Measurements from ENCODE around the gene CAT.

The CAT gene

DNA sequence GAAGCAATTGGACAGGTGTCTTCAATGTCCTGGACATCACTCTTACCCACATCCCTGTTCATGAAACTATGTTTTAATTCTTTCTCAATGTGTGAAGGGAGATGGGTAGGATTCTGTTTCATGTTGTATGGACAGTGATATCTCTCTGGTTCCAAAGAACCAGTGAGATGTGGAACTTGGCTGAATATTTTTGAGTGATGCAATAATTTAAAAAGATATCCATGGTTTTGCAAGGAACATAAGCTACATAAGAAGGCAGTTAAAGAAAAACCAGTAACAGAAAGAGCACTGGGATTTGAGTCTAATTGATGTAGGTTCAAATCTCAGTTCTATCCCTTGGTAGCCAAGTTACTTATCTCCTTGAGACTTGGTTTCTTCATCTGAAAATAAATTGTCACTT is 82.5 kb downstream of the CAT start:
- no peak overlapping the region for H3K4me3 ChIP-seq (ENCODE audit: low read length)
- TF ChIP-seq, protein P1, sequence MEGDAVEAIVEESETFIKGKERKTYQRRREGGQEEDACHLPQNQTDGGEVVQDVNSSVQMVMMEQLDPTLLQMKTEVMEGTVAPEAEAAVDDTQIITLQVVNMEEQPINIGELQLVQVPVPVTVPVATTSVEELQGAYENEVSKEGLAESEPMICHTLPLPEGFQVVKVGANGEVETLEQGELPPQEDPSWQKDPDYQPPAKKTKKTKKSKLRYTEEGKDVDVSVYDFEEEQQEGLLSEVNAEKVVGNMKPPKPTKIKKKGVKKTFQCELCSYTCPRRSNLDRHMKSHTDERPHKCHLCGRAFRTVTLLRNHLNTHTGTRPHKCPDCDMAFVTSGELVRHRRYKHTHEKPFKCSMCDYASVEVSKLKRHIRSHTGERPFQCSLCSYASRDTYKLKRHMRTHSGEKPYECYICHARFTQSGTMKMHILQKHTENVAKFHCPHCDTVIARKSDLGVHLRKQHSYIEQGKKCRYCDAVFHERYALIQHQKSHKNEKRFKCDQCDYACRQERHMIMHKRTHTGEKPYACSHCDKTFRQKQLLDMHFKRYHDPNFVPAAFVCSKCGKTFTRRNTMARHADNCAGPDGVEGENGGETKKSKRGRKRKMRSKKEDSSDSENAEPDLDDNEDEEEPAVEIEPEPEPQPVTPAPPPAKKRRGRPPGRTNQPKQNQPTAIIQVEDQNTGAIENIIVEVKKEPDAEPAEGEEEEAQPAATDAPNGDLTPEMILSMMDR (conservative IDR thresholded peaks at IDR 0.05; ENCODE audit: low read length) = no peak
- no peak for DNase-seq (ENCODE audit: low read depth)

Measured in AG10803 (cell line).